Measurements from ENCODE around the gene RLN3.

DNA sequence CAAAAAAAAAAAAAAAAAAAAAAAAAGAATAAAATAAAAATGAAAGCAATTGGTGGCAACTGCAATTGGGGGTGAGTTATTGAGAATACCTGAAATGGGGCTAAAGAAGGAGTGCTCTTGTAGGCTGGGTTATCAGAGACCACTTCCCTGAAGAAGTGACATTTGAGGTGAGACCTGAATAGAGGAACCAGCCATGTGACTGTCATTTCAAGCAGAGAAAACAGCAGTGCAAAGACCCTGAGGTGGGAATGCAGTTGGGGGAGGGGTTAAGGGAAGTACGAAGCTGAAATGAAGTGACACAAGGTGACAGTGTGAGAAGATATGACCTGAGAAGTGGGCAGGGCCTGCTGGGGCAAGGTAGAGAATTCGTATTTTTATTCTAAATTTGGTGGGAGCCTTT, 38.2 kb downstream of the RLN3 start:
- TF ChIP-seq POLR2A (IDR thresholded peaks at IDR 0.05; ENCODE audit: low read length): no peak
- no peak for TF ChIP-seq GATA1 (IDR thresholded peaks at IDR 0.05; ENCODE audit: low read depth, low read length)

Data from erythroblast (primary cell).